Thoracic aorta (tissue), 2 donors: ENCODE results near the gene CXCL10. TPM values are rescaled to one million over a fixed set of nuclear protein-coding genes. Genes with fewer than 3 reads are reported as not detected.
A peak's percentile ranks its signal among the peaks of the same experiment; 100 is the strongest.

ENCODE experiments used
- ATAC-seq: fragments of 150-250 bp; one replicate; pipeline ENCODE4 v1.8.0; 2017; ENCODE audit warnings: low read depth; ENCODE audit not compliant: insufficient number of reproducible peaks, low FRiP score
- DNase-seq: peaks from one replicate; pipeline ENCODE4 v3.0.0-alpha.2; 2020; ENCODE audit warnings: low spot score
- H3K27ac ChIP-seq, 2 donors: fragments of 200-600 bp; sonication (generic); 1 replicate in 1 of 2; 2 replicates in 1 of 2; pipeline ENCODE4 v1.5.1; 2016; ENCODE audit warnings: mild to moderate bottlenecking in 2 of 2, moderate library complexity in 2 of 2
- H3K27me3 ChIP-seq: fragments of 200-600 bp; sonication (generic); replicated peaks from 2 replicates; pipeline ENCODE4 v1.6.0; 2016; ENCODE audit warnings: mild to moderate bottlenecking; ENCODE audit not compliant: insufficient read depth
- H3K36me3 ChIP-seq: fragments of 200-600 bp; sonication (generic); one replicate; pipeline ENCODE4 v1.5.1; 2016
- H3K4me1 ChIP-seq, 2 donors: fragments of 200-600 bp; sonication (generic); 1 replicate in 1 of 2; 2 replicates in 1 of 2; pipeline versions ENCODE4 v1.5.1 to v1.6.0; 2016; ENCODE audit warnings: low read depth in 2 of 2, mild to moderate bottlenecking in 1 of 2; ENCODE audit not compliant: control insufficient read depth in 1 of 2
- H3K4me3 ChIP-seq: fragments of 200-600 bp; sonication (generic); 2 replicates; pipeline ENCODE4 v1.5.1; 2016; ENCODE audit warnings: mild to moderate bottlenecking
- H3K9me3 ChIP-seq: fragments of 200-600 bp; sonication (generic); 2 replicates; pipeline ENCODE4 v1.5.1; 2016
- CTCF ChIP-seq: fragments of 200-600 bp; sonication (generic); IDR thresholded peaks from one replicate; pipeline ENCODE4 v1.5.1; 2019; ENCODE audit warnings: antibody characterized with exemption
- total RNA-seq, 2 donors: library from RNA; depleted of rRNA; stranded (reverse); fragments of >200 nt; gene quantifications; one replicate each; pipeline versions ENCODE4 v1.1.0 to v1.2.3, GENCODE V29; 2016

CXCL10 gene
- total RNA-seq, 2 donors from 2014 or later = 1.3 to 16.2 TPM

- no peaks in the 10 kb centered on the region for H3K27me3 ChIP-seq
- no peak overlapping the region for H3K4me3 ChIP-seq
- no peaks in the 10 kb centered on the region for H3K36me3 ChIP-seq
- TF ChIP-seq CTCF = no peak
- DNase-seq (no peak), ATAC-seq (no peak)
- H3K27ac ChIP-seq = no peak overlapping the region
- H3K9me3 ChIP-seq = no peaks in the 10 kb centered on the region
- H3K4me1 ChIP-seq = peaks cover 12 to 16% of the 10 kb centered on the region in 2 donors
Measured at GRCh38 chr4:75992462-75992861, 30.8 kb downstream of the CXCL10 start.

- Histone ChIP-seq H3K27me3 (no peaks in the 10 kb centered on the region), H3K27ac (peak overlapping the region; percentile 57 to 65), H3K4me3 (peak overlapping the region; percentile 97), H3K9me3 (no peaks in the 10 kb centered on the region), H3K36me3 (no peaks in the 10 kb centered on the region), H3K4me1 (peaks cover 12 to 16% of the 10 kb centered on the region in 2 donors)
- no peak for DNase-seq
- no peak for ATAC-seq
- no peak for TF ChIP-seq CTCF
Measured at GRCh38 chr4:75989846-75990528, 33.3 kb downstream of the CXCL10 start.

- ATAC-seq (no peak), DNase-seq (no peak)
- H3K4me3 ChIP-seq = no peak overlapping the region
- no peaks in the 10 kb centered on the region for H3K9me3 ChIP-seq
- H3K27ac ChIP-seq = no peak overlapping the region
- no peaks in the 10 kb centered on the region for H3K27me3 ChIP-seq
- peaks cover 12% of the 10 kb centered on the region for H3K36me3 ChIP-seq
- H3K4me1 ChIP-seq = peaks cover 12 to 16% of the 10 kb centered on the region in 2 donors
- TF ChIP-seq CTCF = no peak
Measured at GRCh38 chr4:75985116-75985515, 38.2 kb downstream of the CXCL10 start.

- no peaks in the 10 kb centered on the region for H3K9me3 ChIP-seq
- H3K27ac ChIP-seq = no peak overlapping the region
- H3K36me3 ChIP-seq = peaks cover 24% of the 10 kb centered on the region
- H3K27me3 ChIP-seq = no peaks in the 10 kb centered on the region
- no peaks in the 10 kb centered on the region for H3K4me1 ChIP-seq
- no peak overlapping the region for H3K4me3 ChIP-seq
- no peak for TF ChIP-seq CTCF
- ATAC-seq (no peak), DNase-seq (no peak)
Measured at GRCh38 chr4:75980576-75980975, 42.7 kb downstream of the CXCL10 start.

- no peaks in the 10 kb centered on the region for H3K27me3 ChIP-seq
- ATAC-seq (no peak), DNase-seq (no peak)
- H3K36me3 ChIP-seq = peaks cover 48% of the 10 kb centered on the region
- H3K9me3 ChIP-seq = no peaks in the 10 kb centered on the region
- no peak overlapping the region for H3K27ac ChIP-seq
- H3K4me1 ChIP-seq = no peaks in the 10 kb centered on the region
- H3K4me3 ChIP-seq = no peak overlapping the region
- no peak for TF ChIP-seq CTCF
Measured at GRCh38 chr4:75976177-75976576, 47.1 kb downstream of the CXCL10 start.
